GM19324 (cell line): ENCODE results near the gene AARS2.

ENCODE experiments used
- ATAC-seq: cut with Tn5 transposase; IDR thresholded peaks from one replicate; pipeline ENCODE4 v1.9.1; 2021; ENCODE audit warnings: mild to moderate bottlenecking, moderate library complexity; ENCODE audit not compliant: unreplicated experiment, low FRiP score

AARS2 gene

DNA sequence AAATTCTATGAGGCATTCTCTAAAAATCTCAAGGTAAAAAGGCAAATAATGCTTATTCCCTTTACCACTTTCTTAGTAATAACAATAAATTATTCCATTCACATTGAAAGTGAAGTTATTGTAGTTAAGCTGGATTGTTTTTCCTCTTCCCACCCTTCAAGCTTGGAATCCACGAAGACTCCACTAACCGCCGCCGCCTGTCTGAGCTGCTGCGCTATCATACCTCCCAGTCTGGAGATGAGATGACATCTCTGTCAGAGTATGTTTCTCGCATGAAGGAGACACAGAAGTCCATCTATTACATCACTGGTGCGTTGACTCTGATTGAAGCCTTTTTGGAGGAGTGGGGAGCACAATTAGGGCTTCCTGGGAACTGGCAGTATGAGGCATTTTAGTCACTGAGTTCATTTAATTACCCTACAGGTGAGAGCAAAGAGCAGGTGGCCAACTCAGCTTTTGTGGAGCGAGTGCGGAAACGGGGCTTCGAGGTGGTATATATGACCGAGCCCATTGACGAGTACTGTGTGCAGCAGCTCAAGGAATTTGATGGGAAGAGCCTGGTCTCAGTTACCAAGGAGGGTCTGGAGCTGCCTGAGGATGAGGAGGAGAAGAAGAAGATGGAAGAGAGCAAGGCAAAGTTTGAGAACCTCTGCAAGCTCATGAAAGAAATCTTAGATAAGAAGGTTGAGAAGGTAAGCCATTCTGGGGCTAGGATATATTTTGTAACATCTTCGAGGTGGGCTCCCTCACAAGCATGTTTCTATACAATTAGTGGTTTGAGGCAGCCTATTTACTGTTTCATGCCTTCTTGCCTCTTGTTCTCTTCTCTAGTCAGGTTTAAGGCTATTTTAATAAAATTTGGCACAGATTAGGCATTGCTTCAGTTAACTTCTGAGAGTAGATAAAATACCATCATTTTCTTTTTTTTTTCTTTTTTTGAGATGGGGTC lies 61.3 kb downstream of the AARS2 start:
- no peak for ATAC-seq

DNA sequence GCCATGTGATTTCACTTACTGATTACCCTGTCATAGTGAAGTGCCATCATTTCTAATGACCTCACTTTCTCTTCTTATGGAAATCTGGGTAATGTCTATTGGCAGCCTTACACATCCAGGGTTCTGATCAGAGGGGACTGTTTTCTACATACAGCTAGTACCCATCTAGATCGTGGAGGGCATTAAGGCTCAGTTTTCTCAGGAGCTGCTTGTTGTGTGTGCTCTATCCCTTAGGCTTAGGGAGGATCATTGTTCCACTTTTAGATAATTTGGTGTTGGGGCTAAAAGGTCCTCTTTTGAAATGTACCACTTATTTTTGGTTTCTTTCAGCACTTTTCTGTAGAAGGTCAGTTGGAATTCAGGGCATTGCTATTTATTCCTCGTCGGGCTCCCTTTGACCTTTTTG lies 62.4 kb downstream of the AARS2 start:
- no peak for ATAC-seq

DNA sequence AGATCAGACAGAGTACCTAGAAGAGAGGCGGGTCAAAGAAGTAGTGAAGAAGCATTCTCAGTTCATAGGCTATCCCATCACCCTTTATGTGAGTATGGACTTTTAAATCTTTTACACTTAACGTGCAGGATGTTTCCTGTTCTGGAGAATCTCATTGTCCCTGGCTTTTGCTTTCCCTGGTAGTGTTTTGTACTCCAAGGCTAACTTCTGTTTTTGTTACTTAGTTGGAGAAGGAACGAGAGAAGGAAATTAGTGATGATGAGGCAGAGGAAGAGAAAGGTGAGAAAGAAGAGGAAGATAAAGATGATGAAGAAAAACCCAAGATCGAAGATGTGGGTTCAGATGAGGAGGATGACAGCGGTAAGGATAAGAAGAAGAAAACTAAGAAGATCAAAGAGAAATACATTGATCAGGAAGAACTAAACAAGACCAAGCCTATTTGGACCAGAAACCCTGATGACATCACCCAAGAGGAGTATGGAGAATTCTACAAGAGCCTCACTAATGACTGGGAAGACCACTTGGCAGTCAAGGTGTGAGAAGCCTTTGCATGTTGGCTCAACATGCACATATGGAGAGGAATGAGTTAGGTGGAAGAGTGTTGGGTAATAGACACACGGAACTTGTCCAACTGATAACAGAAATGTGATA lies 63.0 kb downstream of the AARS2 start:
- no peak for ATAC-seq
